GM12878 (cell line): Measurements from ENCODE around the gene POLN.

Source experiments
- CTCF ChIP-seq, 3 experiments: IDR thresholded peaks in 2 of 3; conservative IDR thresholded peaks in 1 of 3; 2 replicates each; pipeline ENCODE4 v1.5.1; 2011; ENCODE audit warnings: low read depth in 3 of 3, low read length in 3 of 3, mild to moderate bottlenecking in 3 of 3, control low read depth in 2 of 3, moderate library complexity in 2 of 3, inconsistent platforms in 1 of 3, mixed read lengths in 1 of 3; ENCODE audit not compliant: control insufficient read depth in 2 of 3, insufficient read depth in 1 of 3; ENCODE audit errors: extremely low read depth in 1 of 3
- ETV6 ChIP-seq, 2 experiments: fragments of 450-650 bp in 1 of 2; IDR thresholded peaks in 1 of 2; conservative IDR thresholded peaks in 1 of 2; 2 replicates each; pipeline ENCODE4 v1.6.1; 2014; ENCODE audit warnings: antibody characterized with exemption in 1 of 2, borderline replicate concordance in 1 of 2, low read depth in 1 of 2, mild to moderate bottlenecking in 1 of 2, moderate library complexity in 1 of 2
- KDM1A ChIP-seq: fragments of 200-600 bp; sonication (generic); IDR thresholded peaks from 2 replicates; pipeline ENCODE4 v1.6.1; 2016; ENCODE audit warnings: borderline replicate concordance
- POLR2A ChIP-seq: IDR thresholded peaks from 2 replicates; pipeline ENCODE4 v1.6.1; 2011; ENCODE audit warnings: low read depth, mild to moderate bottlenecking, low read length
- POLR2AphosphoS5 ChIP-seq: IDR thresholded peaks from 2 replicates; pipeline ENCODE4 v1.6.1; 2011; ENCODE audit warnings: mild to moderate bottlenecking, low read length, inconsistent platforms
- USF1 ChIP-seq: IDR thresholded peaks from 2 replicates; pipeline ENCODE4 v1.6.1; 2011; ENCODE audit warnings: borderline replicate concordance, low read depth, mild to moderate bottlenecking, moderate library complexity, mixed read lengths, low read length; ENCODE audit not compliant: insufficient read depth; ENCODE audit errors: extremely low read length

- TF ChIP-seq POLR2A = no peak
- no peak for TF ChIP-seq POLR2AphosphoS5
- no peak for TF ChIP-seq KDM1A
- no peak for TF ChIP-seq CTCF (IDR thresholded peaks at IDR 0.05 in 2 of 3, conservative IDR thresholded peaks at IDR 0.05 in 1 of 3; ENCODE audit: control insufficient read depth in 2 of 3, extremely low read depth in 1 of 3, insufficient read depth in 1 of 3, low read depth in 3 of 3, low read length in 3 of 3)
- TF ChIP-seq USF1 = no peak
- TF ChIP-seq ETV6 (conservative IDR thresholded peaks at IDR 0.05 in 1 of 2, IDR thresholded peaks at IDR 0.05 in 1 of 2; ENCODE audit: borderline replicate concordance in 1 of 2, low read depth in 1 of 2) = no peak
Observed at GRCh38 chr4:2159931-2160330, 82.0 kb downstream of the POLN start.
